Calu3 (cell line): Measurements from ENCODE around the gene KLHL29. TPM values are rescaled to one million over a fixed set of nuclear protein-coding genes. Genes with fewer than 3 reads are reported as not detected.

Experiments used
- BruUV-seq: library from RNA; stranded (reverse); fragments of 400-500 nt; replicated peaks from 2 replicates; lab custom pipeline; 2021; lab: Mats Ljungman, UMichigan
- CTCF ChIA-PET: fragments of 300-600 bp; sonication (Branson Sonifier 250); formaldehyde crosslinking; loops from one replicate; lab custom pipeline; 2022; ENCODE audit warnings: antibody characterized with exemption; lab: Charles Lee
- DNase-seq: peaks from one replicate; pipeline ENCODE4 v3.0.0; 2022
- H3K27ac Mint-ChIP-seq: one replicate; pipeline ENCODE4 v1.8.0; 2022; ENCODE audit warnings: mixed read lengths; ENCODE audit not compliant: unreplicated experiment
- H3K27me3 Mint-ChIP-seq: one replicate; pipeline ENCODE4 v1.8.0; 2022; ENCODE audit warnings: mixed read lengths; ENCODE audit not compliant: unreplicated experiment
- H3K36me3 Mint-ChIP-seq: one replicate; pipeline ENCODE4 v1.8.0; 2022; ENCODE audit warnings: mild to moderate bottlenecking, moderate library complexity, mixed read lengths; ENCODE audit not compliant: insufficient read depth, unreplicated experiment
- H3K4me1 Mint-ChIP-seq: one replicate; pipeline ENCODE4 v1.8.0; 2022; ENCODE audit warnings: mild to moderate bottlenecking, low read depth, mixed read lengths; ENCODE audit not compliant: unreplicated experiment
- H3K4me3 Mint-ChIP-seq: one replicate; pipeline ENCODE4 v1.8.0; 2022; ENCODE audit warnings: mild to moderate bottlenecking, low read depth, moderate library complexity, mixed read lengths; ENCODE audit not compliant: unreplicated experiment
- H3K9me3 Mint-ChIP-seq: one replicate; pipeline ENCODE4 v1.8.0; 2022; ENCODE audit warnings: low read depth, mixed read lengths; ENCODE audit not compliant: unreplicated experiment
- intact Hi-C: fragments of 100-400 bp; cut with micrococcal nuclease; formaldehyde crosslinking; loops from one replicate; pipeline ENCODE4 v1.10.0; 2022; ENCODE audit not compliant: unreplicated experiment
- total RNA-seq: library from RNA; stranded (reverse); gene quantifications from 2 replicates; pipeline ENCODE4 v1.2.3, GENCODE V29; 2022
- TF ChIP-seq, protein P1 (sequence below): fragments of 200-600 bp; IDR thresholded peaks from one replicate; pipeline ENCODE4 v1.8.0; 2022; ENCODE audit warnings: antibody characterized with exemption; ENCODE audit not compliant: unreplicated experiment

KLHL29 gene
- total RNA-seq, 1 experiment from 2014 or later: 11.9 TPM

DNA sequence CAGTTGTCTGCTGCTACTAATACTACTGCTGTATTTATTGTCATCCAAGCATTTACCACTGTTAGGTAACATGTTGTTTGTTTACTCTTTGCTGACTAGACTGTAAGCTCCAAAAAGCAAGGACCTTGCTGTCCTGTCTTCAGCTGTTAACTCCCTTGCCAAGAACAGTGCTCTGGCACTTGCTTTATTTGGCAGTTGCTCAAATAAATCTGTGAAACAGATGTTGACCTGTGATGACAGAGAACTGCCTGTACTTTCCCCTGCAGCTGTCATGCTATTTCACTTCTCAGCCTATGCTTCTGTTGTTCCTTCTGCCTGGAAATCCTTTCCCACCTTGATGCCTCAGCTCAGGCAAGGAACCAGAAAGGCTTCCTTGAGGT, 360.7 kb downstream of the KLHL29 start:
- no peak for DNase-seq
- no peaks in the 10 kb centered on the region for H3K36me3 Mint-ChIP-seq
- H3K4me1 Mint-ChIP-seq: no peaks in the 10 kb centered on the region
- CTCF ChIA-PET: no interaction called here
- no TSS peak for BruUV-seq
- no peaks in the 10 kb centered on the region for H3K9me3 Mint-ChIP-seq
- no peaks in the 10 kb centered on the region for H3K27me3 Mint-ChIP-seq
- no peak overlapping the region for H3K27ac Mint-ChIP-seq
- TF ChIP-seq, protein P1, sequence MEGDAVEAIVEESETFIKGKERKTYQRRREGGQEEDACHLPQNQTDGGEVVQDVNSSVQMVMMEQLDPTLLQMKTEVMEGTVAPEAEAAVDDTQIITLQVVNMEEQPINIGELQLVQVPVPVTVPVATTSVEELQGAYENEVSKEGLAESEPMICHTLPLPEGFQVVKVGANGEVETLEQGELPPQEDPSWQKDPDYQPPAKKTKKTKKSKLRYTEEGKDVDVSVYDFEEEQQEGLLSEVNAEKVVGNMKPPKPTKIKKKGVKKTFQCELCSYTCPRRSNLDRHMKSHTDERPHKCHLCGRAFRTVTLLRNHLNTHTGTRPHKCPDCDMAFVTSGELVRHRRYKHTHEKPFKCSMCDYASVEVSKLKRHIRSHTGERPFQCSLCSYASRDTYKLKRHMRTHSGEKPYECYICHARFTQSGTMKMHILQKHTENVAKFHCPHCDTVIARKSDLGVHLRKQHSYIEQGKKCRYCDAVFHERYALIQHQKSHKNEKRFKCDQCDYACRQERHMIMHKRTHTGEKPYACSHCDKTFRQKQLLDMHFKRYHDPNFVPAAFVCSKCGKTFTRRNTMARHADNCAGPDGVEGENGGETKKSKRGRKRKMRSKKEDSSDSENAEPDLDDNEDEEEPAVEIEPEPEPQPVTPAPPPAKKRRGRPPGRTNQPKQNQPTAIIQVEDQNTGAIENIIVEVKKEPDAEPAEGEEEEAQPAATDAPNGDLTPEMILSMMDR: no peak
- intact Hi-C loops: no loop called here
- H3K4me3 Mint-ChIP-seq: no peak overlapping the region

DNA sequence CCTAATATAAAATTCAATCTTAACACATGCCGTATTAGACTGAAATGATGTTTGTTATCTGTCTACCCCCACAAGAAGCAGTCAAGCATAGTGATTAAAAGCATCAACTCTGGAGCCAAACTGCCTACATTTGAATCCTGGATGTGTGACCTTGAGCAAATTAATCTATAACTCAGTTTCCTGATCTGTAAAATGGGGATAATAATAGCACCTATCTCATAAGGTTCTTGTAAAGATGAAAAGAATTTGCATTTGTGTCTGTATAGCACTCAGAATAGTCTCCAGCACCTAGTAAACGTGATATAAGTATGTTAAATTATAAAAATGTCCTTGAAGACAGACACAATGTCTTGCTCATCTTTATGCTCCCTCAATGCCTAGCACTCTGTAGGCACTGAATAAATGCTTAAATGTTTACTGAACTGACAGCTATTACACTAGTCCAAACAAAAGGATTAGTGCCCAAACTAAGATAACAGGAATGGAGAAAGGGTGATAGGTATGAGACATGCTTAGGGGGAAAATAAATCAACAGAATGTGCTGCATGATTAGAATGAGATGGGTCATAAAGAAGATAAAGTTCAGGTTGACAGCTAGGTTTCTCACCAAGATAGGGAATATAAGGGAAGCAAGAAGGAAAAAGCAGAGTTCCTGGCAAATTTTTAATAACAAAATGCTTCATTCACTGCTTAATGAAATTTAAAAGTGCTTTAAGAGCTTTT, 361.3 kb downstream of the KLHL29 start:
- no TSS peak for BruUV-seq
- TF ChIP-seq, protein P1: no peak
- DNase-seq: no peak
- CTCF ChIA-PET: no interaction called here
- intact Hi-C loops: no loop called here
- H3K27me3 Mint-ChIP-seq: no peaks in the 10 kb centered on the region
- no peaks in the 10 kb centered on the region for H3K36me3 Mint-ChIP-seq
- no peaks in the 10 kb centered on the region for H3K4me1 Mint-ChIP-seq
- no peak overlapping the region for H3K27ac Mint-ChIP-seq
- H3K9me3 Mint-ChIP-seq: no peaks in the 10 kb centered on the region
- H3K4me3 Mint-ChIP-seq: no peak overlapping the region

DNA sequence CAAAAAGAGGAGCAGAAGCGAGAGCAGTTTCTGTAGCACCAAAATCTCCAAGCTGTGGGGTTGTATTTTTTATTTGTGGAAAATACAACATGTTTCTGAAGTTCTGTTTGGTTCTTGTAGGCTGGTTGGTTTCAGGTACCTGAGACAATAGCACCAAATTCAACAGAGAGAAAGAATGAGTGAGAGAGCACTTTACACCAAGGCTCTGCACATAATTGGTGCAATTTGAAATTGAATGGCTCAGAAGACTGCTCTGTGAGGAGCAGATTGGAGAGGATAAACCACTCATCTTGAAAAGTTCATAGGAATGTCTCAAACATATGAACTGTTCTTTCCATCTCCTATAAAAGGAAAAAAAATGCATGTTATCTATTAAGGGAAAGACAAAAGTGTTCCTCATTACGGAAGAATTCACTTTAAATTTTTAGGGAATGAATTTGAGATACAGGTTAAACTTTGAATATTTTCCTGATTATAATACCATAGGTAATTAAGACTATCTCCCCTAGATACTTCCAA, 366.8 kb downstream of the KLHL29 start:
- H3K4me1 Mint-ChIP-seq: no peaks in the 10 kb centered on the region
- H3K9me3 Mint-ChIP-seq: no peaks in the 10 kb centered on the region
- CTCF ChIA-PET: no interaction called here
- no peaks in the 10 kb centered on the region for H3K36me3 Mint-ChIP-seq
- H3K27me3 Mint-ChIP-seq: no peaks in the 10 kb centered on the region
- no peak overlapping the region for H3K4me3 Mint-ChIP-seq
- H3K27ac Mint-ChIP-seq: no peak overlapping the region
- intact Hi-C loops: loop anchor here (10.0 kb wide), 1 partner anchor 347 kb away; no protein-coding TSS in a partner anchor
- no TSS peak for BruUV-seq
- DNase-seq: no peak
- TF ChIP-seq, protein P1: no peak

DNA sequence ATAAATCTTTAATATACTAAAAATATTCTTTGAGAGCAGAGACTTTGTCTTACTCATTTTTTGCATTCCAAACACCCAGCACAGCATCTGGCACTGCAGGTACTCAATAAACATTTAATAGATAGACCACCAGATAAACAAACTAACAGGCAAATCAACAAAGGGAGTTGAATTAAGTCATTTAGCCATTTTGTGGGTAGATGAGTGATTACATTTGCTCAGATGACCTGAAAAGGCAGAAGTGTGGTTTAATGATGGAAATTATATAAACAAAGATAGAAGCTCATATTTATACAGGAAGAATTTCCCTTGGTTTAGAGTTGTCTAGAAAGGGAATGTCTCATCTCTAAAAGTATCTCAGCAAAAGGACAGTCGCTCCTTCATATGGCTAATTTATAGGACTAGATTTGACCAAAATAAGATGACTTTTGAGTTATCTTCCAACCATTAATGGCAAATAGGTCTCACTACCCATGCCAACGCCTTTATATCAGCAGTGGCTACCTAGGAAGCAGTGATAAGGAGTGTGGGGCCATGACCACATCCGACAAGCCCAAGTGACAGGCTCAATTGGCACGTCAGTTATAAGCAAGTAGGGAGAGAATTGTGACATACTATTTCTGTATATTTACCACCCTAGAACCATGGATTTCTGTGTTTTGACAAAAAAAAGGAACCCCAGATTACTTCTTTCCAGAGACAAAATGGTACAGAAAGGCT, 368.5 kb downstream of the KLHL29 start:
- Mint-ChIP-seq H3K36me3 (peaks cover 11% of the 10 kb centered on the region), H3K27ac (no peak overlapping the region), H3K4me1 (peaks cover 16% of the 10 kb centered on the region), H3K27me3 (no peaks in the 10 kb centered on the region), H3K9me3 (no peaks in the 10 kb centered on the region), H3K4me3 (no peak overlapping the region)
- DNase-seq: no peak
- CTCF ChIA-PET: interaction anchor here (0.6 kb wide), 1 partner anchor 33 kb away, joined by 3 read pairs; no protein-coding TSS in a partner anchor
- BruUV-seq: no TSS peak
- TF ChIP-seq, protein P1: no peak
- intact Hi-C loops: loop anchor here (10.0 kb wide), 1 partner anchor 349 kb away; no protein-coding TSS in a partner anchor
